WTC11 (cell line): ENCODE data around the gene KIF5A.

Experiments used
- CTCF ChIP-seq: fragments of 200-600 bp; IDR thresholded peaks from 2 replicates; pipeline ENCODE4 v1.8.0; 2022; ENCODE audit warnings: antibody characterized with exemption
- MAX ChIP-seq: sonication (generic); formaldehyde crosslinking; IDR thresholded peaks from 2 replicates; pipeline ENCODE4 v1.8.0; 2022; ENCODE audit warnings: mild to moderate bottlenecking, missing genetic modification reagents
- MYBL2 ChIP-seq: sonication (generic); formaldehyde crosslinking; IDR thresholded peaks from 2 replicates; pipeline ENCODE4 v1.8.1; 2023; ENCODE audit warnings: mild to moderate bottlenecking, moderate library complexity, missing genetic modification reagents
- NFE2L1 ChIP-seq: sonication (generic); formaldehyde crosslinking; IDR thresholded peaks from 2 replicates; pipeline ENCODE4 v1.8.1; 2023; ENCODE audit warnings: missing genetic modification reagents
- RELA ChIP-seq: sonication (generic); formaldehyde crosslinking; IDR thresholded peaks from 2 replicates; pipeline ENCODE4 v1.8.1; 2022; ENCODE audit warnings: missing genetic modification reagents, mild to moderate bottlenecking, borderline replicate concordance
- SP1 ChIP-seq: sonication (generic); formaldehyde crosslinking; conservative IDR thresholded peaks from 2 replicates; pipeline ENCODE4 v1.8.1; 2022; ENCODE audit warnings: missing genetic modification reagents
- ZNF232 ChIP-seq: sonication (generic); formaldehyde crosslinking; IDR thresholded peaks from 2 replicates; pipeline ENCODE4 v1.8.0; 2022; ENCODE audit warnings: mild to moderate bottlenecking, missing genetic modification reagents
- TF ChIP-seq, protein P1 (sequence below): sonication (generic); formaldehyde crosslinking; IDR thresholded peaks from 2 replicates; pipeline ENCODE4 v1.8.1; 2023; ENCODE audit warnings: mild to moderate bottlenecking, missing genetic modification reagents, moderate library complexity
- TF ChIP-seq, protein P2 (sequence below): sonication (generic); formaldehyde crosslinking; IDR thresholded peaks from 2 replicates; pipeline ENCODE4 v1.8.0; 2023; ENCODE audit warnings: missing genetic modification reagents
- TF ChIP-seq, protein P3 (sequence below): sonication (generic); formaldehyde crosslinking; IDR thresholded peaks from 2 replicates; pipeline ENCODE4 v1.8.1; 2023; ENCODE audit warnings: mild to moderate bottlenecking, missing genetic modification reagents
- TF ChIP-seq, protein P4 (sequence below): sonication (generic); formaldehyde crosslinking; IDR thresholded peaks from 2 replicates; pipeline ENCODE4 v1.8.1; 2022; ENCODE audit warnings: mild to moderate bottlenecking, moderate library complexity, missing genetic modification reagents

- no peak for TF ChIP-seq MAX
- 0 out of 2 replicates have a peak, but pooled peaks have one; percentile 4 for TF ChIP-seq CTCF
- no peak for TF ChIP-seq SP1
- TF ChIP-seq, protein P1, sequence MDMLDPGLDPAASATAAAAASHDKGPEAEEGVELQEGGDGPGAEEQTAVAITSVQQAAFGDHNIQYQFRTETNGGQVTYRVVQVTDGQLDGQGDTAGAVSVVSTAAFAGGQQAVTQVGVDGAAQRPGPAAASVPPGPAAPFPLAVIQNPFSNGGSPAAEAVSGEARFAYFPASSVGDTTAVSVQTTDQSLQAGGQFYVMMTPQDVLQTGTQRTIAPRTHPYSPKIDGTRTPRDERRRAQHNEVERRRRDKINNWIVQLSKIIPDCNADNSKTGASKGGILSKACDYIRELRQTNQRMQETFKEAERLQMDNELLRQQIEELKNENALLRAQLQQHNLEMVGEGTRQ (CRISPR knock-in tag) = no peak
- TF ChIP-seq, protein P2, sequence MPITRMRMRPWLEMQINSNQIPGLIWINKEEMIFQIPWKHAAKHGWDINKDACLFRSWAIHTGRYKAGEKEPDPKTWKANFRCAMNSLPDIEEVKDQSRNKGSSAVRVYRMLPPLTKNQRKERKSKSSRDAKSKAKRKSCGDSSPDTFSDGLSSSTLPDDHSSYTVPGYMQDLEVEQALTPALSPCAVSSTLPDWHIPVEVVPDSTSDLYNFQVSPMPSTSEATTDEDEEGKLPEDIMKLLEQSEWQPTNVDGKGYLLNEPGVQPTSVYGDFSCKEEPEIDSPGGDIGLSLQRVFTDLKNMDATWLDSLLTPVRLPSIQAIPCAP = no peak
- TF ChIP-seq, protein P3, sequence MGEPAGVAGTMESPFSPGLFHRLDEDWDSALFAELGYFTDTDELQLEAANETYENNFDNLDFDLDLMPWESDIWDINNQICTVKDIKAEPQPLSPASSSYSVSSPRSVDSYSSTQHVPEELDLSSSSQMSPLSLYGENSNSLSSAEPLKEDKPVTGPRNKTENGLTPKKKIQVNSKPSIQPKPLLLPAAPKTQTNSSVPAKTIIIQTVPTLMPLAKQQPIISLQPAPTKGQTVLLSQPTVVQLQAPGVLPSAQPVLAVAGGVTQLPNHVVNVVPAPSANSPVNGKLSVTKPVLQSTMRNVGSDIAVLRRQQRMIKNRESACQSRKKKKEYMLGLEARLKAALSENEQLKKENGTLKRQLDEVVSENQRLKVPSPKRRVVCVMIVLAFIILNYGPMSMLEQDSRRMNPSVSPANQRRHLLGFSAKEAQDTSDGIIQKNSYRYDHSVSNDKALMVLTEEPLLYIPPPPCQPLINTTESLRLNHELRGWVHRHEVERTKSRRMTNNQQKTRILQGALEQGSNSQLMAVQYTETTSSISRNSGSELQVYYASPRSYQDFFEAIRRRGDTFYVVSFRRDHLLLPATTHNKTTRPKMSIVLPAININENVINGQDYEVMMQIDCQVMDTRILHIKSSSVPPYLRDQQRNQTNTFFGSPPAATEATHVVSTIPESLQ = no peak
- TF ChIP-seq NFE2L1 = no peak
- no peak for TF ChIP-seq ZNF232 (CRISPR knock-in tag)
- TF ChIP-seq RELA (CRISPR knock-in tag) = no peak
- TF ChIP-seq MYBL2 = no peak
- TF ChIP-seq, protein P4, sequence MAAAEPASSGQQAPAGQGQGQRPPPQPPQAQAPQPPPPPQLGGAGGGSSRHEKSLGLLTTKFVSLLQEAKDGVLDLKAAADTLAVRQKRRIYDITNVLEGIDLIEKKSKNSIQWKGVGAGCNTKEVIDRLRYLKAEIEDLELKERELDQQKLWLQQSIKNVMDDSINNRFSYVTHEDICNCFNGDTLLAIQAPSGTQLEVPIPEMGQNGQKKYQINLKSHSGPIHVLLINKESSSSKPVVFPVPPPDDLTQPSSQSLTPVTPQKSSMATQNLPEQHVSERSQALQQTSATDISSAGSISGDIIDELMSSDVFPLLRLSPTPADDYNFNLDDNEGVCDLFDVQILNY (CRISPR knock-in tag) = no peak
These were observed 72.7 kb downstream of the KIF5A start for GRCh38 chr12:57622293-57623245.
